Natural killer cell (primary cell): ENCODE data around the gene TSPAN33. TPM values are rescaled to one million over a fixed set of nuclear protein-coding genes. Genes with fewer than 3 reads are reported as not detected.
"Not testable (repeated sequence)": the region's sequence is repeated elsewhere in the genome, so short reads cannot be mapped to it uniquely, and the experiment has no call there.

ENCODE experiments used
- ATAC-seq, 3 donors: fragments of 150-1000 bp in 2 of 3; fragments of 200-7000 bp in 1 of 3; cut with Tn5 transposase; 1 replicate in 1 of 3; 2 replicates in 2 of 3; pipeline ENCODE4 v1.10.0; 2021; ENCODE audit warnings: mild to moderate bottlenecking in 2 of 3, moderate library complexity in 2 of 3
- DNase-seq, 2 donors: peaks; one replicate each; pipeline versions ENCODE4 v3.0.0 to v3.0.0-alpha.2; 2013 to 2021; ENCODE audit warnings: mixed read lengths in 1 of 2
- H3K27ac ChIP-seq: one replicate; pipeline ENCODE4 v1.5.1; 2013; ENCODE audit warnings: mild to moderate bottlenecking, low read length
- H3K27me3 ChIP-seq: one replicate; pipeline ENCODE4 v1.6.1; 2013; ENCODE audit warnings: low read length; ENCODE audit not compliant: control insufficient read depth, insufficient read depth
- H3K36me3 ChIP-seq: one replicate; pipeline ENCODE4 v1.6.1; 2013; ENCODE audit warnings: low read length; ENCODE audit not compliant: control insufficient read depth, insufficient read depth
- H3K4me1 ChIP-seq: one replicate; pipeline ENCODE4 v1.6.1; 2013; ENCODE audit warnings: low read length; ENCODE audit not compliant: control insufficient read depth, insufficient read depth
- H3K4me3 ChIP-seq: one replicate; pipeline ENCODE4 v1.5.1; 2013; ENCODE audit warnings: low read length
- H3K9me3 ChIP-seq: one replicate; pipeline ENCODE4 v1.6.1; 2013; ENCODE audit warnings: low read length; ENCODE audit not compliant: control insufficient read depth, insufficient read depth
- H3K27ac Mint-ChIP-seq, 2 donors: one replicate each; pipeline ENCODE4 v1.8.0; 2022; ENCODE audit warnings: mild to moderate bottlenecking in 2 of 2, mixed read lengths in 2 of 2, moderate library complexity in 1 of 2
- H3K27me3 Mint-ChIP-seq, 2 donors: one replicate each; pipeline ENCODE4 v1.8.0; 2022; ENCODE audit warnings: low read depth in 2 of 2, mixed read lengths in 2 of 2
- H3K36me3 Mint-ChIP-seq: one replicate; pipeline ENCODE4 v1.8.0; 2022; ENCODE audit warnings: mixed read lengths
- H3K4me1 Mint-ChIP-seq, 2 donors: one replicate each; pipeline ENCODE4 v1.8.0; 2022; ENCODE audit warnings: mixed read lengths in 2 of 2
- H3K4me3 Mint-ChIP-seq: one replicate; pipeline ENCODE4 v1.8.0; 2022; ENCODE audit warnings: mild to moderate bottlenecking, moderate library complexity, mixed read lengths
- H3K9me3 Mint-ChIP-seq, 2 donors: one replicate each; pipeline ENCODE4 v1.8.0; 2022; ENCODE audit warnings: mixed read lengths in 2 of 2
- WGBS: methylation state at CpG from one replicate; pipeline ENCODE4 v1.1.7; 2013; ENCODE audit warnings: missing lambda C conversion rate; ENCODE audit not compliant: insufficient coverage; 5-methylcytosine and 5-hydroxymethylcytosine counted together
- intact Hi-C: fragments of 100-400 bp; cut with micrococcal nuclease; formaldehyde crosslinking; loops from one replicate; pipeline ENCODE4 v1.14.2; 2022
- total RNA-seq, 4 donors: library from RNA; stranded (reverse); fragments of 120-200 nt in 1 of 4; gene quantifications; one replicate each; pipeline versions ENCODE4 v1.2.3 to v1.2.4, GENCODE V29; 2013 to 2022
- TF ChIP-seq, protein P1 (sequence below): fragments of 200-600 bp; IDR thresholded peaks from one replicate; pipeline ENCODE4 v1.8.0; 2022; ENCODE audit warnings: antibody characterized with exemption

Gene TSPAN33
- total RNA-seq, 3 donors from 2014 or later (not counting 1 experiment from before 2014, with no cell fraction given) = 4.0 to 7.2 (median 5.1) TPM

- H3K4me1 Mint-ChIP-seq, H3K36me3 ChIP-seq, ATAC-seq, H3K27ac ChIP-seq, H3K9me3 Mint-ChIP-seq, intact Hi-C loops, H3K4me3 ChIP-seq, H3K4me1 ChIP-seq, H3K27me3 ChIP-seq, H3K9me3 ChIP-seq, DNase-seq, H3K36me3 Mint-ChIP-seq, H3K4me3 Mint-ChIP-seq, H3K27me3 Mint-ChIP-seq, H3K27ac Mint-ChIP-seq: not testable (repeated sequence)
- 93% methylated on average over 34 of the region's 34 CpGs for WGBS
Observed at GRCh38 chr7:129216101-129216715, 71.7 kb downstream of the TSPAN33 start.

DNA sequence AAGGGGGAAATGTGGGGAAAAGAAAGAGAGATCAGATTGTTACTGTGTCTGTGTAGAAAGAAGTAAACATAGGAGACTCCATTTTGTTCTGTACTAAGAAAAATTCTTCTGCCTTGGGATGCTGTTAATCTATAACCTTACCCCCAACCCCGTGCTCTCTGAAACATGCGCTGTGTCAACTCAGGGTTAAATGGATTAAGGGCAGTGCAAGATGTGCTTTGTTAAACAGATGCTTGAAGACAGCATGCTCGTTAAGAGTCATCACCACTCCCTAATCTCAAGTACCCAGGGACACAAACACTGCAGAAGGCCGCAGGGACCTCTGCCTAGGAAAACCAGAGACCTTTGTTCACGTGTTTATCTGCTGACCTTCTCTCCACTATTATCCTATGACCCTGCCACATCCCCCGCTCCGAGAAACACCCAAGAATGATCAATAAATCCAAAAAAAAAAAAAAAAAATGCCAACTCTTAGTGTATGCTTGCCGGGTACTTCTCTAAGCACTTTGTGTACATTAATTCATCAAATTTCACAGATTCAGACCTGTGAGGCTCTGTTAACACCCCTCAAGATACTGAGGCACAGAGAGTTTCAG is 72.4 kb downstream of the TSPAN33 start:
- H3K36me3 ChIP-seq, H3K27me3 ChIP-seq, intact Hi-C loops, H3K4me3 ChIP-seq, DNase-seq, H3K4me1 ChIP-seq, H3K27ac Mint-ChIP-seq, H3K27me3 Mint-ChIP-seq, ATAC-seq, H3K36me3 Mint-ChIP-seq, H3K9me3 ChIP-seq, H3K4me1 Mint-ChIP-seq, H3K27ac ChIP-seq, H3K9me3 Mint-ChIP-seq, H3K4me3 Mint-ChIP-seq: not testable (repeated sequence)
- WGBS = 92% methylated on average over 4 of the region's 8 CpGs

DNA sequence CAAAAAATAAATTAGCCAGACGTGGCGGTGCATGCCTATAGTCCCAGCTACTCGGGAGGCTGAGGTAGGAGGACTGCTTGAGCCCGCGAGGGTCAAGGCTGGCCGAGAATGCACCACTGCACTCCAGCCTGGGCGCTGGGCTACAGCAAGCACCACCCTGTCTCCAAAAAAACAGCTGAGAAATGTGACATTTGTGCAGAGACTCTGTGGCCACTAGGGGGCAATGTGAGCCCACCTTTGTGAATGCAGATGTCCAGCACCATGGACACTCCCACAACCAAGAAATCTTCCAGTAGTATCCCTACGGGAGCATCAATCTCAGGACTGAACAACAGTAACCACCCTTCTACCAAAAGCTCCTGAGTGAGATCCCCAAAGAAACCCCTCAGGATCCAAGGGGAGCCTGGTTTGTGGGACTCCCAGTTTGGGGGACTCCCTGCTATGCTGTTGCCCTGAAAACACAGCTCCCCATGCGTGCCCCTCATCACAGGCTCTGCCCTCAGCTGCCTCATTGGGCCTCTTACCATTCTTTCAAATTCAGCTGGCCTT is 74.1 kb downstream of the TSPAN33 start:
- Histone ChIP-seq H3K9me3 (no peaks in the 10 kb centered on the region), H3K27ac (no peak overlapping the region), H3K4me3 (no peak overlapping the region), H3K36me3 (no peaks in the 10 kb centered on the region), H3K27me3 (no peaks in the 10 kb centered on the region), H3K4me1 (no peaks in the 10 kb centered on the region)
- H3K27me3 Mint-ChIP-seq = peaks cover 6 to 8% of the 10 kb centered on the region in 2 donors
- H3K36me3 Mint-ChIP-seq = no peaks in the 10 kb centered on the region
- peak; percentile 88 to 98 (median 98) for ATAC-seq
- WGBS = 13% methylated on average over 9 of the region's 9 CpGs
- peak; percentile 76 to 90 for DNase-seq
- no peak overlapping the region for H3K4me3 Mint-ChIP-seq
- intact Hi-C loops = loop anchor here (1.0 kb wide), 3 partner anchors 53 to 254 kb away; no protein-coding TSS in a partner anchor
- no peak overlapping the region for H3K27ac Mint-ChIP-seq
- H3K4me1 Mint-ChIP-seq = no peaks in the 10 kb centered on the region
- TF ChIP-seq, protein P1, sequence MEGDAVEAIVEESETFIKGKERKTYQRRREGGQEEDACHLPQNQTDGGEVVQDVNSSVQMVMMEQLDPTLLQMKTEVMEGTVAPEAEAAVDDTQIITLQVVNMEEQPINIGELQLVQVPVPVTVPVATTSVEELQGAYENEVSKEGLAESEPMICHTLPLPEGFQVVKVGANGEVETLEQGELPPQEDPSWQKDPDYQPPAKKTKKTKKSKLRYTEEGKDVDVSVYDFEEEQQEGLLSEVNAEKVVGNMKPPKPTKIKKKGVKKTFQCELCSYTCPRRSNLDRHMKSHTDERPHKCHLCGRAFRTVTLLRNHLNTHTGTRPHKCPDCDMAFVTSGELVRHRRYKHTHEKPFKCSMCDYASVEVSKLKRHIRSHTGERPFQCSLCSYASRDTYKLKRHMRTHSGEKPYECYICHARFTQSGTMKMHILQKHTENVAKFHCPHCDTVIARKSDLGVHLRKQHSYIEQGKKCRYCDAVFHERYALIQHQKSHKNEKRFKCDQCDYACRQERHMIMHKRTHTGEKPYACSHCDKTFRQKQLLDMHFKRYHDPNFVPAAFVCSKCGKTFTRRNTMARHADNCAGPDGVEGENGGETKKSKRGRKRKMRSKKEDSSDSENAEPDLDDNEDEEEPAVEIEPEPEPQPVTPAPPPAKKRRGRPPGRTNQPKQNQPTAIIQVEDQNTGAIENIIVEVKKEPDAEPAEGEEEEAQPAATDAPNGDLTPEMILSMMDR = peak; percentile 91
- no peaks in the 10 kb centered on the region for H3K9me3 Mint-ChIP-seq

DNA sequence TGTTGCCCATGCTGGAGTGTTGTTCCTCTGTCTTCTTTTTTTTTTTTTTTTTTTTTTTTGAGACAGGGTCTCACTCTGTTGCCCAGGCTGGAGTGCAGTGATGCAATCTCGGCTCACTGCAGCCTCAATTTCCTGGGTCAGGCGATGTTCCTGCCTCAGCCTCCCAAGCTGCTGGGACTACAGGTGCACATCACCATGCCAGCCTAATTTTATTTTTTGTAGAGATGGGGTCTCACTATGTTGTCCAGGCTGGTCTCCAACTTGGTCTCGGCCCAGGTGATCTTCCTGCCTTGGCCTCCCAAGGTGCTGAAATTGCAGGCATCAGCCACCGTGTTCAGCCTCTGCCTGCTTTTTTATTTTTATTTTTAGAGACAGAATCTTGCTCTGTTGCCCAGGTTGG is 74.7 kb downstream of the TSPAN33 start:
- H3K9me3 ChIP-seq, H3K9me3 Mint-ChIP-seq, H3K27me3 ChIP-seq, H3K27me3 Mint-ChIP-seq, ATAC-seq, H3K4me1 Mint-ChIP-seq, DNase-seq, H3K4me1 ChIP-seq, H3K36me3 ChIP-seq, H3K4me3 Mint-ChIP-seq, H3K27ac ChIP-seq, H3K27ac Mint-ChIP-seq, H3K36me3 Mint-ChIP-seq, intact Hi-C loops, H3K4me3 ChIP-seq: not testable (repeated sequence)
- WGBS = 92% methylated on average over 4 of the region's 4 CpGs

Other genes with a start within 250 kb of the TSPAN33 start
- under 1 TPM in 2 of 3 donors, not detected in 1; 0.49 to 0.95 TPM for gene KCP, start 234.0 kb upstream of the TSPAN33 start, total RNA-seq
- gene IRF5, start 206.8 kb upstream of the TSPAN33 start, total RNA-seq = 10 to 100 TPM; 13.0 to 20.2 (median 19.5) TPM
- gene TNPO3, start 89.6 kb upstream of the TSPAN33 start, total RNA-seq = 10 to 100 TPM; 33.9 to 41.1 (median 37.9) TPM
- gene SMO, start 43.9 kb downstream of the TSPAN33 start, total RNA-seq = under 1 TPM; 0.09 to 0.50 (median 0.50) TPM
- 10 to 100 TPM; 11.6 to 15.2 (median 14.5) TPM for gene AHCYL2, start 80.3 kb downstream of the TSPAN33 start, total RNA-seq